H9 (cell line): ENCODE data around the gene IPO13. TPM values are rescaled to one million over a fixed set of nuclear protein-coding genes. Genes with fewer than 3 reads are reported as not detected.

Experiments
- DNase-seq: peaks from one replicate; pipeline ENCODE4 v3.0.0-alpha.2; 2017
- H2AFZ ChIP-seq: one replicate; pipeline ENCODE4 v1.6.1; 2013; ENCODE audit warnings: mild to moderate bottlenecking, low read length, control low read depth, moderate library complexity
- H2AK5ac ChIP-seq: 2 replicates; pipeline ENCODE4 v1.6.1; 2013; ENCODE audit warnings: low read length, control low read depth, mixed read lengths; ENCODE audit not compliant: insufficient read length
- H2BK120ac ChIP-seq: one replicate; pipeline ENCODE4 v1.6.1; 2013; ENCODE audit warnings: low read depth, mild to moderate bottlenecking, low read length, control low read depth, inconsistent platforms; ENCODE audit not compliant: poor library complexity, severe bottlenecking
- H2BK12ac ChIP-seq: 2 replicates; pipeline ENCODE4 v1.6.1; 2013; ENCODE audit warnings: low read length, control low read depth, mixed read lengths, low read depth; ENCODE audit not compliant: insufficient read length
- H2BK15ac ChIP-seq: 2 replicates; pipeline ENCODE4 v1.6.1; 2013; ENCODE audit warnings: low read depth, low read length, control low read depth
- H2BK20ac ChIP-seq: one replicate; pipeline ENCODE4 v1.6.1; 2013; ENCODE audit warnings: low read depth, mild to moderate bottlenecking, low read length, control low read depth, inconsistent platforms; ENCODE audit not compliant: poor library complexity, severe bottlenecking
- H2BK5ac ChIP-seq: 2 replicates; pipeline ENCODE4 v1.6.1; 2013; ENCODE audit warnings: low read length, control low read depth, mixed read lengths; ENCODE audit not compliant: insufficient read length
- H3K14ac ChIP-seq: 2 replicates; pipeline ENCODE4 v1.6.1; 2013; ENCODE audit warnings: low read length, control low read depth; ENCODE audit not compliant: insufficient read depth
- H3K18ac ChIP-seq: 2 replicates; pipeline ENCODE4 v1.6.1; 2013; ENCODE audit warnings: low read depth, mild to moderate bottlenecking, mixed read lengths, low read length, control low read depth; ENCODE audit not compliant: insufficient read length
- H3K23ac ChIP-seq: 2 replicates; pipeline ENCODE4 v1.6.1; 2013; ENCODE audit warnings: low read length, control low read depth, mixed read lengths, low read depth; ENCODE audit not compliant: insufficient read length
- H3K23me2 ChIP-seq: 2 replicates; pipeline ENCODE4 v1.6.1; 2013; ENCODE audit warnings: low read depth, mild to moderate bottlenecking, mixed read lengths, low read length, control low read depth; ENCODE audit not compliant: insufficient read length, poor library complexity, severe bottlenecking
- H3K27ac ChIP-seq: 2 replicates; pipeline ENCODE4 v1.5.1; 2013; ENCODE audit warnings: low read length, control low read depth, mixed read lengths, low read depth; ENCODE audit not compliant: insufficient read length
- H3K27me3 ChIP-seq: 2 replicates; pipeline ENCODE4 v1.6.1; 2013; ENCODE audit warnings: low read length, control low read depth, inconsistent platforms; ENCODE audit not compliant: insufficient read depth
- H3K4ac ChIP-seq: 2 replicates; pipeline ENCODE4 v1.6.1; 2013; ENCODE audit warnings: low read depth, mild to moderate bottlenecking, control low read depth, inconsistent platforms, low read length, moderate library complexity
- H3K4me1 ChIP-seq: 2 replicates; pipeline ENCODE4 v1.6.1; 2013; ENCODE audit warnings: low read length, control low read depth, inconsistent platforms; ENCODE audit not compliant: insufficient read depth
- H3K4me2 ChIP-seq: 2 replicates; pipeline ENCODE4 v1.6.1; 2013; ENCODE audit warnings: low read length, control low read depth, mixed read lengths; ENCODE audit not compliant: insufficient read length, insufficient read depth
- H3K56ac ChIP-seq: 2 replicates; pipeline ENCODE4 v1.6.1; 2013; ENCODE audit warnings: low read depth, mild to moderate bottlenecking, mixed read lengths, low read length, control low read depth; ENCODE audit not compliant: insufficient read length
- H3K79me1 ChIP-seq: 2 replicates; pipeline ENCODE4 v1.6.1; 2013; ENCODE audit warnings: low read depth, mild to moderate bottlenecking, moderate library complexity, low read length, control low read depth, inconsistent platforms; ENCODE audit not compliant: insufficient read depth, poor library complexity, severe bottlenecking
- H3K79me2 ChIP-seq: 2 replicates; pipeline ENCODE4 v1.6.1; 2013; ENCODE audit warnings: low read length, control low read depth, inconsistent platforms; ENCODE audit not compliant: insufficient read depth
- H3K9ac ChIP-seq: 2 replicates; pipeline ENCODE4 v1.6.1; 2013; ENCODE audit warnings: low read length, control low read depth, mixed read lengths; ENCODE audit not compliant: insufficient read length; ENCODE audit errors: extremely low read depth
- H3K9me3 ChIP-seq: one replicate; pipeline ENCODE4 v1.6.1; 2013; ENCODE audit warnings: low read depth, low read length, inconsistent platforms; ENCODE audit not compliant: control insufficient read depth
- H3T11ph ChIP-seq: one replicate; pipeline ENCODE4 v1.6.1; 2013; ENCODE audit warnings: mild to moderate bottlenecking, low read length, control low read depth, inconsistent platforms
- H4K20me1 ChIP-seq: one replicate; pipeline ENCODE4 v1.6.1; 2013; ENCODE audit not compliant: control insufficient read depth, insufficient read length, insufficient read depth
- H4K5ac ChIP-seq: 2 replicates; pipeline ENCODE4 v1.6.1; 2013; ENCODE audit warnings: low read depth, mild to moderate bottlenecking, mixed read lengths, low read length, control low read depth; ENCODE audit not compliant: insufficient read length
- H4K8ac ChIP-seq: replicated peaks from 2 replicates; pipeline ENCODE4 v1.6.1; 2013; ENCODE audit warnings: low read length, control low read depth, mixed read lengths, low read depth; ENCODE audit not compliant: insufficient read length
- H4K91ac ChIP-seq: 2 replicates; pipeline ENCODE4 v1.6.1; 2013; ENCODE audit warnings: low read depth, mild to moderate bottlenecking, moderate library complexity, mixed read lengths, low read length, control low read depth; ENCODE audit not compliant: insufficient read length
- H3K27ac Mint-ChIP-seq, 3 experiments: 2 replicates in 2 of 3; 3 replicates in 1 of 3; pipeline ENCODE4 v1.8.0; 2020 to 2021; ENCODE audit warnings: mixed read lengths in 3 of 3, mild to moderate bottlenecking in 1 of 3, moderate library complexity in 1 of 3
- H3K27me3 Mint-ChIP-seq: 2 replicates; pipeline ENCODE4 v1.8.0; 2021; ENCODE audit warnings: low read depth, mild to moderate bottlenecking, moderate library complexity, mixed read lengths
- H3K36me3 Mint-ChIP-seq, 3 experiments: 2 replicates in 2 of 3; 3 replicates in 1 of 3; pipeline ENCODE4 v1.8.0; 2020 to 2021; ENCODE audit warnings: low read depth in 3 of 3, mixed read lengths in 3 of 3; ENCODE audit not compliant: insufficient read depth in 1 of 3
- H3K4me1 Mint-ChIP-seq, 2 experiments: 2 replicates each; pipeline ENCODE4 v1.8.0; 2020; ENCODE audit warnings: mixed read lengths in 2 of 2
- H3K4me3 Mint-ChIP-seq, 2 experiments: 2 replicates in 1 of 2; 3 replicates in 1 of 2; pipeline ENCODE4 v1.8.0; 2020 to 2021; ENCODE audit warnings: mild to moderate bottlenecking in 2 of 2, mixed read lengths in 2 of 2, moderate library complexity in 1 of 2
- H3K9me3 Mint-ChIP-seq, 2 experiments: 2 replicates in 1 of 2; 3 replicates in 1 of 2; pipeline ENCODE4 v1.8.0; 2020; ENCODE audit warnings: mild to moderate bottlenecking in 2 of 2, mixed read lengths in 2 of 2, moderate library complexity in 1 of 2
- WGBS: extraction: QIAGEN DNeasy Blood & Tissue Kit; methylation state at CpG from one replicate; pipeline ENCODE4 v1.1.7; 2013; ENCODE audit warnings: missing lambda C conversion rate, low lambda C conversion rate, mixed read lengths; ENCODE audit not compliant: insufficient read length; ENCODE audit errors: extremely low coverage; 5-methylcytosine and 5-hydroxymethylcytosine counted together
- total RNA-seq: library from RNA; stranded (reverse); gene quantifications from 2 replicates; pipeline ENCODE4 v1.2.1, GENCODE V29; 2021
- TF ChIP-seq, protein P1 (sequence below): fragments of 200-600 bp; sonication (generic); conservative IDR thresholded peaks from 3 replicates; pipeline ENCODE4 v1.8.0; 2021; ENCODE audit warnings: antibody characterized with exemption, mild to moderate bottlenecking

Gene IPO13
- total RNA-seq, 1 experiment from 2014 or later = 24.5 TPM

DNA sequence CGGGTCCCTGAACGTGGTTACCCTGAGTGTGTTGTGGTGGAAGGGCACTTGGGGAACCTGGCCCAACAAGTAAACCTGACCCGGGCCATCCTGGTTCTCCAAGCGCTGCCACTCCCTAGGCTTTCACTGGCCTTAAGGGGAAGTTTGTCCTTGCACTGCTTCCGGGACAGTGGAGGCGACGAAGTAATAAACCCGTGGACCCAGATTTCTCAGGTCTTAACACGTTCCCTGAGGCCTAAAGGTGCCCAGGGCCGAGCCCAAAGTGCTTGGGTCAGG, 44.4 kb downstream of the IPO13 start:
- no peak overlapping the region for H3T11ph ChIP-seq
- no peak overlapping the region for H2BK15ac ChIP-seq
- no peak overlapping the region for H2BK12ac ChIP-seq
- H3K4ac ChIP-seq = no peak overlapping the region
- no peaks in the 10 kb centered on the region for H3K9me3 ChIP-seq
- no peak overlapping the region for H4K91ac ChIP-seq
- H3K14ac ChIP-seq = 0 out of 2 replicates have a peak overlapping the region, but pooled peaks have one; percentile 18
- H4K8ac ChIP-seq = no peak overlapping the region
- H3K56ac ChIP-seq = no peak overlapping the region
- TF ChIP-seq, protein P1, sequence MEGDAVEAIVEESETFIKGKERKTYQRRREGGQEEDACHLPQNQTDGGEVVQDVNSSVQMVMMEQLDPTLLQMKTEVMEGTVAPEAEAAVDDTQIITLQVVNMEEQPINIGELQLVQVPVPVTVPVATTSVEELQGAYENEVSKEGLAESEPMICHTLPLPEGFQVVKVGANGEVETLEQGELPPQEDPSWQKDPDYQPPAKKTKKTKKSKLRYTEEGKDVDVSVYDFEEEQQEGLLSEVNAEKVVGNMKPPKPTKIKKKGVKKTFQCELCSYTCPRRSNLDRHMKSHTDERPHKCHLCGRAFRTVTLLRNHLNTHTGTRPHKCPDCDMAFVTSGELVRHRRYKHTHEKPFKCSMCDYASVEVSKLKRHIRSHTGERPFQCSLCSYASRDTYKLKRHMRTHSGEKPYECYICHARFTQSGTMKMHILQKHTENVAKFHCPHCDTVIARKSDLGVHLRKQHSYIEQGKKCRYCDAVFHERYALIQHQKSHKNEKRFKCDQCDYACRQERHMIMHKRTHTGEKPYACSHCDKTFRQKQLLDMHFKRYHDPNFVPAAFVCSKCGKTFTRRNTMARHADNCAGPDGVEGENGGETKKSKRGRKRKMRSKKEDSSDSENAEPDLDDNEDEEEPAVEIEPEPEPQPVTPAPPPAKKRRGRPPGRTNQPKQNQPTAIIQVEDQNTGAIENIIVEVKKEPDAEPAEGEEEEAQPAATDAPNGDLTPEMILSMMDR = no peak
- H4K5ac ChIP-seq = no peak overlapping the region
- H3K23me2 ChIP-seq = peaks cover 10% of the 10 kb centered on the region
- Mint-ChIP-seq H3K27ac (no peak overlapping the region), H3K4me3 (peak overlapping the region; percentile 81 to 93), H3K36me3 (peaks cover 2 to 11% (median 10%) of the 10 kb centered on the region in 3 experiments; a peak in 6 of 7 replicates), H3K27me3 (peaks cover 6% of the 10 kb centered on the region), H3K9me3 (no peaks in the 10 kb centered on the region), H3K4me1 (peaks cover 16 to 23% of the 10 kb centered on the region in 2 experiments)
- WGBS = no CpG with 5 or more reads among the region's 10 CpGs
- H3K18ac ChIP-seq = no peak overlapping the region
- H3K79me1 ChIP-seq = no peaks in the 10 kb centered on the region
- H3K23ac ChIP-seq = no peak overlapping the region
- H3K27me3 ChIP-seq = no peaks in the 10 kb centered on the region
- no peaks in the 10 kb centered on the region for H4K20me1 ChIP-seq
- no peak overlapping the region for H2BK20ac ChIP-seq
- H3K9ac ChIP-seq = peak overlapping the region; percentile 34
- no peaks in the 10 kb centered on the region for H3K79me2 ChIP-seq
- no peak overlapping the region for H2BK120ac ChIP-seq
- peak overlapping the region; percentile 80 for H3K4me2 ChIP-seq
- DNase-seq = no peak
- no peak overlapping the region for H2AK5ac ChIP-seq
- H2AFZ ChIP-seq = no peak overlapping the region
- H3K27ac ChIP-seq = no peak overlapping the region
- H3K4me1 ChIP-seq = no peaks in the 10 kb centered on the region
- no peak overlapping the region for H2BK5ac ChIP-seq
